Measurements from ENCODE around the gene HARS1. TPM values are rescaled to one million over a fixed set of nuclear protein-coding genes. Genes with fewer than 3 reads are reported as not detected.

The HARS1 gene
- total and polyA plus RNA-seq, 2 of the 13 experiments (the other 11 are each of a cell fraction or from before 2014, with no cell fraction given): 36.9 to 66.2 TPM

GRCh38 chr5:140725799-140726471, 34.8 kb upstream of the HARS1 start (continued):
- peak; percentile 71 for TF ChIP-seq ISL2 (CRISPR knock-in tag; IDR thresholded peaks at IDR 0.05)
- TF ChIP-seq ZNF792 (CRISPR knock-in tag; IDR thresholded peaks at IDR 0.05): peak; percentile 77; the same call in 1 of the 2 replicates
- TF ChIP-seq NR2F6 (IDR thresholded peaks at IDR 0.05): peak; percentile 44; the same call in 1 of the 2 replicates
- TF ChIP-seq NR2F6 (CRISPR knock-in tag; IDR thresholded peaks at IDR 0.05): peak; percentile 42; the same call in 1 of the 2 replicates
- TF ChIP-seq MEIS1 (CRISPR knock-in tag; IDR thresholded peaks at IDR 0.05; ENCODE audit: borderline replicate concordance): 0 out of 2 replicates have a peak, but pooled peaks have one; percentile 58
- TF ChIP-seq ZBTB38 (CRISPR knock-in tag; IDR thresholded peaks at IDR 0.05): 0 out of 2 replicates have a peak, but pooled peaks have one; percentile 15
- TF ChIP-seq ZNF557 (CRISPR knock-in tag; IDR thresholded peaks at IDR 0.05): 0 out of 2 replicates have a peak, but pooled peaks have one; percentile 59
- no peak for TF ChIP-seq KLF13 (CRISPR knock-in tag; IDR thresholded peaks at IDR 0.05)
- no peak for TF ChIP-seq NONO (IDR thresholded peaks at IDR 0.05)
- TF ChIP-seq NONO (CRISPR knock-in tag; conservative IDR thresholded peaks at IDR 0.05): peak; percentile 56; the same call in 1 of the 2 replicates
- peak; percentile 66 for TF ChIP-seq ELF3 (CRISPR knock-in tag; IDR thresholded peaks at IDR 0.05)
- TF ChIP-seq MIXL1 (CRISPR knock-in tag; IDR thresholded peaks at IDR 0.05): peak; percentile 43; the same call in 1 of the 2 replicates
- TF ChIP-seq KLF6 (CRISPR knock-in tag; IDR thresholded peaks at IDR 0.05): 0 out of 2 replicates have a peak, but pooled peaks have one; percentile 32
- 0 out of 2 replicates have a peak, but pooled peaks have one; percentile 35 for TF ChIP-seq ZNF33B (CRISPR knock-in tag; IDR thresholded peaks at IDR 0.05)
- TF ChIP-seq MXI1 (IDR thresholded peaks at IDR 0.05; ENCODE audit: borderline replicate concordance, low read depth, low read length): peak; percentile 75; the same call in 2 of the 3 replicates
- no peak for TF ChIP-seq SOX13 (IDR thresholded peaks at IDR 0.05)
- peak in 1 of 2 experiments; percentile 55; a peak in 1 of 4 replicates for TF ChIP-seq SOX13 (CRISPR knock-in tag; conservative IDR thresholded peaks at IDR 0.05 in 1 of 2, IDR thresholded peaks at IDR 0.05 in 1 of 2)
- no peak for TF ChIP-seq FOXP1 (IDR thresholded peaks at IDR 0.05)
- TF ChIP-seq FOXP1 (CRISPR knock-in tag; IDR thresholded peaks at IDR 0.05): peak; percentile 38; the same call in 1 of the 2 replicates
- TF ChIP-seq SP2 (CRISPR knock-in tag; IDR thresholded peaks at IDR 0.05): no peak
- no peak for TF ChIP-seq KDM6A (CRISPR knock-in tag; IDR thresholded peaks at IDR 0.05; ENCODE audit: low read depth)
- peak; percentile 86 for TF ChIP-seq ERF (CRISPR knock-in tag; IDR thresholded peaks at IDR 0.05)
- peak; percentile 58 for TF ChIP-seq YEATS4 (CRISPR knock-in tag; IDR thresholded peaks at IDR 0.05; ENCODE audit: borderline replicate concordance)
- TF ChIP-seq POGZ (CRISPR knock-in tag; IDR thresholded peaks at IDR 0.05): 0 out of 2 replicates have a peak, but pooled peaks have one; percentile 29
- TF ChIP-seq SPEN (CRISPR knock-in tag; IDR thresholded peaks at IDR 0.05; ENCODE audit: low read depth): no peak
- no peak for TF ChIP-seq TCF12 (IDR thresholded peaks at IDR 0.05)
- TF ChIP-seq TCF12 (CRISPR knock-in tag; IDR thresholded peaks at IDR 0.05): no peak
- peak; percentile 61; the same call in 1 of the 2 replicates for TF ChIP-seq TSC22D2 (CRISPR knock-in tag; IDR thresholded peaks at IDR 0.05; ENCODE audit: borderline replicate concordance)
- peak; percentile 64; the same call in 1 of the 2 replicates for TF ChIP-seq ARID5B (CRISPR knock-in tag; IDR thresholded peaks at IDR 0.05)
